GM19467 (cell line): ENCODE data around the gene CABLES2.
"Not testable (repeated sequence)": the region's sequence is repeated elsewhere in the genome, so short reads cannot be mapped to it uniquely, and the experiment has no call there.

Experiments
- ATAC-seq: cut with Tn5 transposase; IDR thresholded peaks from one replicate; pipeline ENCODE4 v1.9.1; 2021; ENCODE audit warnings: mild to moderate bottlenecking, moderate library complexity; ENCODE audit not compliant: unreplicated experiment

CABLES2 gene

DNA sequence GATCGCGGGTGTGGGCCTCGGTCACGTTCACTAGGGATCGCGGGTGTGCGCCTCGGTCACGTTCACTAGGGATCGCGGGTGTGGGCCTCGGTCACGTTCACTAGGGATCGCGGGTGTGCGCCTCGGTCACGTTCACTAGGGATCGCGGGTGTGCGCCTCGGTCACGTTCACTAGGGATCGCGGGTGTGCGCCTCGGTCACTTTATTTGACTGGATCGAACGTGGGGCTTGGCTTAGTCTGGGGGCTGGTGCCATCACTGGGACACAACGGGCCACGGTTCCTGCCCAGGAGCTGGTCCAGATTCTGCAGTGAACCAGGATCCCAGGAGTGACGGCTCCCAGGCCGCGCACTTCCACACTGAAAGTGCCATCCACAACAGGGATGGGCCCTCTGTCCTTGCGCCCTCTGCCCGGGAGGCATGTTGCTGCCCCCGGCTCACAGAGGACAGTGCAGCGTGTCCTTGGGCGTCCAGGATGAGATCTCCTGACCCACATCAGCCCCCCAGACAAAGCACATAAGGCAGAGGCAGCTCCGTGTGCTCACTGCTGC lies 33.4 kb downstream of the CABLES2 start:
- ATAC-seq = not testable (repeated sequence)

DNA sequence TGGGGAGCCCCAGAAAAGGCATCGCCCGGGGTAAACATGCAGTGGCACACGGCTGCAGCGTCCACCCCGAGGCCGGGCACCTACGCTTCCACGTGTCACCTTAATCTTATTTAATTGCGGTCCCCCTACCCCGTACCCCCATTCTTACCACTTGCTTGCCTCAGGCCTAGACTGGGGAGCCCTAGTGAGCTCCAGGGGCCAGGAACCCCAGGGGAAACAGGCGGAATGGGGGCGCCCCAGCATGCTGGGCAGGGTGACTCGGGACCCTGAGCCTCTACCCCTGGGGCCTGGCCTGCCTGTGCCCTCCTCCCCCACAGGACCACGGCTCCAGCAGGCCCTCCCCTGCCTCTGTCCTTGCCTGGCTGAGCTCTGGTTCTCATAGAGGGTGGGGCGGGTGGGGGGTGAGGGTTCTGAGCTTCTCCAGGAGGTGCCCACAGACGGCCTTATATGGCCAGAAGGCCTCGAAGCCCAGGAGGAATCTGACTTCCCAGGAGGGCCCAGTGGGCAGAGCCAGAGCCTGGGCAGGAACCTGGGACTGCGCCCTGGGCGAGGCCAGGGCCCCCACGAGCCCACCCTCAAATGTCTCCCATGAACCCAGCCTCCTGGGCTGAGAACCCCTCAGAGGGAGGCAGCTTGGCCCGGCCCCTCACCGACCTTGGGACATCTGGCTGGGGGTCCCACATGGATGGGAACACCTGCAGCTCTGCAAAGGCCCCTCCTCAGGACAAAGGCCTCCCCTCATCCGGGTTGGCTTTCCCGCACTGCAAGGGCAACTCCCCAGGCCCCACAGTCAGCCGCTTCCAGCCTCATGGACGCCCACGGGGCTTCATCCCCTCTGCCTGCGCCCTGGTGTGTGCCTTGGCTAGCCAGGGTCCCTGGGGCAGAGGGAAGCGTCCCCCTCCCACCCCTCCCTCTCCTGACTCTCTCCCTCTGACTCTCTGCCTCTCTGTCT lies 34.8 kb downstream of the CABLES2 start:
- no peak for ATAC-seq

DNA sequence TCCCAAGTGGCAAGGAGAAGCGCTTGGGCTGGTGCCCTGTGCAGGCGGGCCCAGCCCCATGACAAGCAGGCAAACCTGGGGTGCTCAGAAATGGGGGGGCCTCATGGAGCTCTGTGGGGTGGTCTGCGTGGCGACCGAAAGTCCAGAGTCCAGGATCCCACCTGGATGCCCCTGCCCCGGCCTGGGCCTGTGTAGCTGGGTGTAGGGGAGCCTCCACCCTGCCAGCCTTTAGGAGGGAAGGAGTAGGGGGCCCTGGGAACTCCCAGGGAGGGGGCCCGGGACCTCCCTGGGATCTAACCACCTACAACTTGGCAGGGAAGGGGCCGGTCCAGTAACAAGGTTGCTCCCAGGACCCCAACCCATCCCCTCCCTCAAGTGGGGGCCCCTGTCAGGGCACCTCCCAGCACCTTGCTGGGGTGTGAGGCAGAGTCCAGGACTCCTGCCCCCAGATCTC lies 35.5 kb downstream of the CABLES2 start:
- no peak for ATAC-seq

DNA sequence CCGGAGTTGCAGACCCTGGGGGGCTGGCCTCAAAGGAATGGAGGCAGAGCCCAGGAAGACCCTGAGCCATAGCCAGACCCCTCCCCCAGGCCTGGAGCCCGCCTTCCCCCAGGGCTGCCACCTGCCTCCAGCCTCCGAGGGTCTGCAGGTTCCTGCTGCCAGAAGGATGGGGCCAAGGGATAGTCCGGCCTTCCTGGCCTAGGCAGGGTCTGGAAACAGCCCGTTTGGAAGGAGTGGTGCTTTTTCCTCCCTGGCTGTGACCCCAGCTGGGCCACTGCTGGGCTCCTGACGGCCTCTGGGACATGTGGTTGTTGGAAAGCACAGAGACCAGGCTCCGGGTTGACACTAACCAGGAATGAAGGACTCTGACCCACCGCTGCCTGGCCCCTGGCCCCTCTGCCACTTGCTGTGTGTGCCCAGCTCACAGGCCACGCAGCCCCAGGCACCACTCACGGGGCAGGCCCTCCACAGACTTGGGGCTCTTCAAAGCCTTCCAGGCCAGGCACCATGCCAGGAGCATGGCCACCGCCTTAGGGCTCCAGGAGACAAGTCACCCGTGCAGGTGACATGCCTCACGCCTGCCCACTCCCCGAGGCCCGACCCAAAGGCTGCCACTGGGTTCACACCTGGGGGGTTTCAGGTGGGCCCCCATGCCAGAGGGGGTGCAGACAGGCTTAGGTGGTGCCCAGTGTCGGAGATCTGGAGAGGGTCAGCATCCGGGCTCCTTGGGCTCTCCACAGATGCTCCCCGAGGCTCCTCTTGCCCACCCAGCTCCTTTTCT lies 36.1 kb downstream of the CABLES2 start:
- no peak for ATAC-seq

DNA sequence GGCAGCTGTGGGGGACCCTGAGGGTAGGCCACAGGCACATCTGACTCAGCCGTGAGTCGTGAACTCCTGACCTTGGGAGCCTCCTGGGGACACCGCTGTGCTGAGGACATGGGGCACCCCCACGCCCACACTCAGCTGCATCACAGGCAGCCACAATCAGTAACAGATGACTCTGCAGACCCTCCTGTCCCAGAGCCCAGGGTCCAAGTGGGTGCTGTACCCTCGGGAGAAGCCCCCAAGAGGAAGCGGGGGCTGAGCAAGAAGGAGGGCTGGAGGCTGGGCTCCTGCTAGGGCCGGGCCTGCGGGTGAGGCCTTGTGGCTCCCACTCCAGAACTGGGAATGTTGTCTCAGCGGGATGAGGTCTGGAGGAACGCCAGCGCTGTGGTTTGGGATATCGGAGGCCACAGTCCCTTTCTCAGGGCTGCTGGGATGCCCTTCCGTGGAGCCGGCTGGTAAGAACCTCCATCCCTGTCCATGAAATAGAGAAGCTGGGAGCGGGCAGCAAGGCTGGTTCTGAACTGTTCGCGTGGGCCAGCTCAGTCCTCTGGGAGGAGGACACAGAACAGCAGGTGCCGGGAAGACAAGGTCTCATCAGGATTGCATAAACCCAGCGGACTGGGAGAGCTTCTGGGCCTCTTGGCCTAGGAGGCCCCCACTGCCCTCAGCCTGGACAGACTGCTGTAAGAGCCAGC lies 36.8 kb downstream of the CABLES2 start:
- ATAC-seq = no peak

- no peak for ATAC-seq
These were observed 37.3 kb downstream of the CABLES2 start for GRCh38 chr20:62369815-62370114.

- ATAC-seq = no peak
These were observed 37.9 kb downstream of the CABLES2 start for GRCh38 chr20:62368976-62369814.

DNA sequence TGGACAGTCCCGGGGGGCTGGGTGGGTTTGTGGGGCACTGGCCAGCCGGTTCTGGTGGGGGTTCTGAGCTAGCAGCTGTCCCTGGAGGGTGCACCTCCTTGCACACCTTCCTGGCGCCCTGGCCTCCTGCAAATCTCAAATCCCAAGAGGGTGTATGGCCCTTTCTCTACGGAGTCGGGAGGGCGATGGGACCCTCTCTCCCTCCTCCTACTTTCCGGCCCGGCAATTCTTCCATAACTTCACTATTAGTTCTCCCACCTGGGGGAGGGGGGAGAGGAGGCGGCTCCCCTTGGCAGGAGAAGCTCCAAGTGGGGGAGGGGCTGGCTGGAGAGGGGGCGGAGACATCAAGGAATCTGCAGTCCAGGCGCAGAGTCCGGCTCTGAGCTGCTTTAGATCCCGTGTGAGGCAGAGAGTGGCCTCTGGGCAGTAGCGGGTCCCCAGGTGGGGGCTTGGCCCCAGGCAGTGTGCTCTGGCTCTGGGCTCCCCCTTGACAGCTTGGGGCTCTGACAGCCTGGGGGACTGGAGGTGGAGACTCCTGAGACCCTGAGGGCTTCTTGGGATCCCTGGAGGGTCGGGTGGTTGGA lies 38.6 kb downstream of the CABLES2 start:
- no peak for ATAC-seq

GRCh38 chr20:62367633-62368391 lies 39.3 kb downstream of the CABLES2 start:
- no peak for ATAC-seq

DNA sequence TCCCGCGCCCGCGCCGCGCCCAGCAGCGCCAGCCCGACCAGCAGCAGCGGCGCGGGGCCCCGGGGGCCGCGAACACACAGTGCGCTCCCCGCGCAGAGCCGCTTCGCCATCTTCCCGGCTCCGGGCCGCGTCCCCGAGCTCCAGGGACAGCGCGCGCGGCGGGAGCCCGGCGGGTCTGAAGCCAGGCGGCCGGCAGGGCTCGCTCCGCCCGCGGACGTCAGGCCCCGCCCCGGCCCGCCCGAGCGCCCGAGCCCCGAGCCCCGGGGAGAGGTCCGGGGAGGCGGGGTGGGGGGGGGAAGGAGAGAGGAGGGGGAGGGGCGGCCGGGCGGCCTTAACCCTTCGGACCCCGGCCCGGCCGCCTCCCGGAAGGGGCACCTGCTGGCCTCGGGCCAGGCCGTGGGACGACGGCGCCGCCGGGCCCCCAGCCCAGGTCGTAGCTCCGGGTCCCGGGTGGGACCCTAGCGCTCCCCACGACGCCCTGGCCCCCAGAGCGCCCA lies 39.9 kb downstream of the CABLES2 start, which contains the start of gene LAMA5:
Gene LAMA5, minus strand, starts transcription at position 177 of the 497 bp plus-strand sequence. Its CDS starts 67 bp downstream, at position 110.
- ATAC-seq = no peak

DNA sequence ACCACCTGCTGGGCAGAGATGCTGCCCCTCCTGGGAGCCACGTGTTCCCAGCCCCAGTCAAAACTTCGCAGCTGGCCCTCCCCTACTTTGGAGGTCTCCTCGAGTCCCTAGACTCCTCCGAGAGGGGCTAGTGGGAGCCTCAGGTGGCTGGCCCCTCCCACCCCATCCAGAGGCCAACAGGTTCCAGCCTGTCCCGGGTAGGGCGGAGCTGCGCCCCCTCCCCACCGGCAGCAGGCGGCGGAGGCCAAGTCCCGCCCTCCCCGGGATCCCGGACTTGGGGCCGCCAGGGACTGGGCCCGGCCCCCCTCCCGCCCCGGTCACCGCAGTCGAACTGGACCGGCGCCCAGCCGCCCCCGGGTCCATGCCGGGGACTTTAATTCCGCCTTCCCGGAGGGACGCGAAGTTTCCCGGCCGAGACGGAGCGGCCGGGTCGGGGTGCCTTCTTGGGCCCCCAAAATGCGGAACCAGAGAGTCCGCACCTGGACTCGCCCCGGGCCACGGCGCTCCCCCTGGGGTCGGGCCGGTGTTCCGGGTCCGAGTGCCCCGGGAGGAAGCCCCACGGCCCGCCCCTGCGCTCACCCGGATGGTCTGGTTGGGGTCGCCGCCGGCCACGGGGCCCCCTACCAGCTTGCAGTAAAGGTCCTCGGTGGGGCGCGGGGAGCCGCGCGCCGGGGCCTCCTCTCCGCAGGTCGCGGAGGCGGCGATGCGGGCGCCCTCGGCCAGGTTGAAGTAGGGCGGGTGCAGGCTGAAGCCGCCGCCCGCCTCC lies 40.5 kb downstream of the CABLES2 start:
- no peak for ATAC-seq

GRCh38 chr20:62365814-62366369 lies 41.2 kb downstream of the CABLES2 start:
- no peak for ATAC-seq

GRCh38 chr20:62364911-62365736 lies 42.0 kb downstream of the CABLES2 start:
- no peak for ATAC-seq

GRCh38 chr20:62363920-62364851 lies 42.9 kb downstream of the CABLES2 start:
- ATAC-seq = no peak

GRCh38 chr20:62362991-62363919 lies 43.8 kb downstream of the CABLES2 start:
- ATAC-seq = no peak
